ENCODE results near the gene KCNC4. TPM values are rescaled to one million over a fixed set of nuclear protein-coding genes. Genes with fewer than 3 reads are reported as not detected.

KCNC4 gene
- total RNA-seq, 2 donors from 2014 or later, result 6.7 to 8.4 TPM

DNA sequence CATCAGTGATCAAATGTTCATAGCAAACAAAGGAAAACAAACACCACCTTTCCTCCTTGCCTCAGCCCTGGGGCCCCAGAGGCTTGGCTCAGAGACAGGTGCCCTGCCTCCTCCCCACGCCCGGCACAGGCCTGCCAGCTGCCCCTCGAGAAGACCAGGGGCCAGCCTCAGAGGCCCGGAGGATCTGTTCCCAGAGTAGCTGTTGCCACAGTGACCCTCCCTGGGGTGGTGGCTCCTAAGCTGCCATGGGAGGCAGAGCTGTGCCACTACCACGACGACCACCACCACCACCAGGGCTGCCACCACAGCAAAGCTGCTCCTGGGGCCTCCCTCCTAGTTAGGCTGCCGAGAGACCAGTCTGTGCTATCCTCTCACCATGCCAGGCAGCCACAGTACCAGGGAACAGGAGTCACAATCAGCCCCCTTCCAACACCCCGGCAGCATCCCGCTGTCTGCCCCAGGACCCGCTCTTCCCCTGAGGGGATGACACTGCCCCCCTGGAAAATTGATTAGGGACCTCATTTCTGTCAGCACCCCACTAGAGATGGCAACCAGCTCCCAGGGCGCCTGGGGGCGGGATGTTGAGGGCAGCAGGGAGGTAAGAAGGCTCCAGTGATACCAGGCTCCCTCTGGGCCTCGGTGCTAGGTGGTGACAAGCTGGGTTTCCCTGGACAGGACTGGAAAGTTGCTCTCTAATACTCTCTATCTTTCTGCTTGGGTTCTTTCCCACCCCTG lies 30.5 kb downstream of the KCNC4 start:
- intact Hi-C loops (cut with DNase I), result no loop called here
- no peaks in the 10 kb centered on the region for H3K36me3 ChIP-seq
- no peaks in the 10 kb centered on the region for H3K27me3 ChIP-seq
- TF ChIP-seq, protein P1, sequence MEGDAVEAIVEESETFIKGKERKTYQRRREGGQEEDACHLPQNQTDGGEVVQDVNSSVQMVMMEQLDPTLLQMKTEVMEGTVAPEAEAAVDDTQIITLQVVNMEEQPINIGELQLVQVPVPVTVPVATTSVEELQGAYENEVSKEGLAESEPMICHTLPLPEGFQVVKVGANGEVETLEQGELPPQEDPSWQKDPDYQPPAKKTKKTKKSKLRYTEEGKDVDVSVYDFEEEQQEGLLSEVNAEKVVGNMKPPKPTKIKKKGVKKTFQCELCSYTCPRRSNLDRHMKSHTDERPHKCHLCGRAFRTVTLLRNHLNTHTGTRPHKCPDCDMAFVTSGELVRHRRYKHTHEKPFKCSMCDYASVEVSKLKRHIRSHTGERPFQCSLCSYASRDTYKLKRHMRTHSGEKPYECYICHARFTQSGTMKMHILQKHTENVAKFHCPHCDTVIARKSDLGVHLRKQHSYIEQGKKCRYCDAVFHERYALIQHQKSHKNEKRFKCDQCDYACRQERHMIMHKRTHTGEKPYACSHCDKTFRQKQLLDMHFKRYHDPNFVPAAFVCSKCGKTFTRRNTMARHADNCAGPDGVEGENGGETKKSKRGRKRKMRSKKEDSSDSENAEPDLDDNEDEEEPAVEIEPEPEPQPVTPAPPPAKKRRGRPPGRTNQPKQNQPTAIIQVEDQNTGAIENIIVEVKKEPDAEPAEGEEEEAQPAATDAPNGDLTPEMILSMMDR (IDR thresholded peaks at IDR 0.05), result no peak
- no peak for DNase-seq
- no peak overlapping the region for H3K9ac ChIP-seq (ENCODE audit: low read depth in 2 of 2, low read length in 2 of 2)
- no peaks in the 10 kb centered on the region for H3K4me1 ChIP-seq
- H3K9me3 ChIP-seq, result no peaks in the 10 kb centered on the region
- H3K27ac ChIP-seq, result no peak overlapping the region
- no peak overlapping the region for H3K4me3 ChIP-seq

DNA sequence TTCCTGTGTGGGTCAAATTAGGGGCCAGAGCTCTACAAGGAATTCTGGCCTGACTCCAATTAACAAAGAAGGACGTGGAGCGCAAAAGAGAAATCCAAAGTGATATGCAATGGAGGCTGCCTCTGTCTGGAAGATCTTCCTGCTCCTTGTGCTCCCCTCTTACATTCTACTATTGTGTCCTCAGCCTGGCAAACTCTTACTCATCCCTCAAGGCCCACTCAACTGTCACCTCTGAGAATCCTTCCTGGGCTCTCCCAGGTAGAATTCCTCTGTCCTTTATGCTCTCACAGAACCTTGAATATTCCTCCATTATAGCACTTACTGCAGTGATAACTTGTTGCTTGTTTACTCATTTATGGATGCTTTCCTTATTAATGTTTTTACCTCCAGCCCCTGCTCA lies 31.4 kb downstream of the KCNC4 start:
- no peaks in the 10 kb centered on the region for H3K4me1 ChIP-seq
- no peaks in the 10 kb centered on the region for H3K9me3 ChIP-seq
- H3K4me3 ChIP-seq, result no peak overlapping the region
- no peak overlapping the region for H3K9ac ChIP-seq (ENCODE audit: low read depth in 2 of 2, low read length in 2 of 2)
- no peak for DNase-seq
- no peak overlapping the region for H3K27ac ChIP-seq
- H3K27me3 ChIP-seq, result no peaks in the 10 kb centered on the region
- no peaks in the 10 kb centered on the region for H3K36me3 ChIP-seq
- TF ChIP-seq, protein P1 (IDR thresholded peaks at IDR 0.05), result no peak
- intact Hi-C loops (cut with DNase I), result no loop called here

DNA sequence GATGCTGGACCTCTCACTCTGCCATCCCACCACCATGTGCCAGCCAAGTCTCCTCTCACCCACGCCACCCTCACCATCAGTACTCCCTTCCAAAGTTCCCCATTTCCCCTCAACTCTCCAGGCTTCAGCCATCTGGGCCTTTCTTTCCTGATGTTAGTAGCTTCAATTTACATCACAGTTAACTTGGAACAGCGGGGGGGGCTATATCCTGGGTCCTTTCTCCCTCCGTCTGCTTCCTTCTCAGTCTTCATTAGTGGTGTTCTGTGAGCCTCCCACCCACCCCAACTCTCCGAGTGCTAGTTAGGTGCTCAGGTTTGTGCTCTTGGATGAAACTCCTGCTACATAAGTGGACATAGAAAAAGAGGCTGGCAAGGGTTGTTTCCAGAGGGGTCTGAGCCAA lies 31.9 kb downstream of the KCNC4 start:
- Histone ChIP-seq H3K27ac (no peak overlapping the region), H3K4me3 (no peak overlapping the region), H3K27me3 (no peaks in the 10 kb centered on the region), H3K9ac (ENCODE audit: low read depth in 2 of 2, low read length in 2 of 2) (no peak overlapping the region), H3K4me1 (no peaks in the 10 kb centered on the region), H3K36me3 (no peaks in the 10 kb centered on the region), H3K9me3 (no peaks in the 10 kb centered on the region)
- DNase-seq, result no peak
- intact Hi-C loops (cut with DNase I), result no loop called here
- TF ChIP-seq, protein P1 (IDR thresholded peaks at IDR 0.05), result no peak

DNA sequence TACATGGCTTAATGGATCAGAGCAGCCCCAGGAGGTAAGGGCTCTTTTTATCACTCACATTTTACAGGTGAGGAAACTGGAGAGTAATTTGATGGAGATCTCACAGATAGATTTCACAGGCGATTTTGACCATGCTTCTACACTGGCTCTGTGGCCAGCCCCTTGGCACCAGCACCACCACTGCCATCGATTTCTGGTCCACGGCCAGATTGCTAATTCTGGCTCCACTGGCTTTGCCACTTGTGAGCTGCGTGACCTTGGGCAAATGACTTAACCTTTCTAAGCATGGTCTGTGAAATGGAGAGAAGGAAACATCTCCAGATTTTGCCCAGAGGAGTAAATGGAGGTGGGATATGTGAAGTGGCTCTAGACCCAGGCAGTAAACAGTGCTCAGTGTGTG lies 32.6 kb downstream of the KCNC4 start:
- H3K4me3 ChIP-seq, result no peak overlapping the region
- H3K27me3 ChIP-seq, result no peaks in the 10 kb centered on the region
- no peaks in the 10 kb centered on the region for H3K9me3 ChIP-seq
- no peaks in the 10 kb centered on the region for H3K36me3 ChIP-seq
- intact Hi-C loops (cut with DNase I), result no loop called here
- DNase-seq, result no peak
- H3K27ac ChIP-seq, result no peak overlapping the region
- no peaks in the 10 kb centered on the region for H3K4me1 ChIP-seq
- no peak overlapping the region for H3K9ac ChIP-seq (ENCODE audit: low read depth in 2 of 2, low read length in 2 of 2)
- TF ChIP-seq, protein P1 (IDR thresholded peaks at IDR 0.05), result no peak

DNA sequence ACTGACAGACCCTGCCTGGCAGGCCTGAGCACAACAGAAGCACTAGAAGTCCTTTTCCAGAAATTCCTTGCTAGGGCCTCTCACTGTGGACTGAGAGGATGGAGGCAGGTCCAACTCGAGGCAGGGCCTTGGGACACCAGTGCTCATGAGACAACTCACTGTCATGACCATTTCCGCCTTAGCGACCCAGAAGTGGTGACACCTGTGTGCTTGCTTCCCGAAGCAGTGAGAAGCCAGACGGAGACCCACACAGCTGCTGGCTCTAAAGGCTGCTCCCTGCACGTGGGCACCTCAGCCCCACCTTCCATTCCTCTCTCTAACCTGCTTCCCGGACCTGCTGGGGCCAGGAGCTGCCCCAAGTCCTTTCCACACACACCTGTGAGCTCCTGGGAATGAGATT lies 33.0 kb downstream of the KCNC4 start:
- intact Hi-C loops (cut with DNase I), result no loop called here
- H3K4me1 ChIP-seq, result no peaks in the 10 kb centered on the region
- no peak overlapping the region for H3K27ac ChIP-seq
- H3K9ac ChIP-seq (ENCODE audit: low read depth in 2 of 2, low read length in 2 of 2), result no peak overlapping the region
- no peak overlapping the region for H3K4me3 ChIP-seq
- no peaks in the 10 kb centered on the region for H3K36me3 ChIP-seq
- no peak for DNase-seq
- H3K27me3 ChIP-seq, result no peaks in the 10 kb centered on the region
- no peaks in the 10 kb centered on the region for H3K9me3 ChIP-seq
- TF ChIP-seq, protein P1 (IDR thresholded peaks at IDR 0.05), result no peak

All from colonic mucosa (tissue), 4 donors.